NCI-H345 (cell line): Measurements from ENCODE around the gene CCDC92.

Experiments used
- DNase-seq: peaks from one replicate; lab custom pipeline; 2025; lab: John Stamatoyannopoulos, UW

Gene CCDC92, protein sequence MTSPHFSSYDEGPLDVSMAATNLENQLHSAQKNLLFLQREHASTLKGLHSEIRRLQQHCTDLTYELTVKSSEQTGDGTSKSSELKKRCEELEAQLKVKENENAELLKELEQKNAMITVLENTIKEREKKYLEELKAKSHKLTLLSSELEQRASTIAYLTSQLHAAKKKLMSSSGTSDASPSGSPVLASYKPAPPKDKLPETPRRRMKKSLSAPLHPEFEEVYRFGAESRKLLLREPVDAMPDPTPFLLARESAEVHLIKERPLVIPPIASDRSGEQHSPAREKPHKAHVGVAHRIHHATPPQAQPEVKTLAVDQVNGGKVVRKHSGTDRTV

DNA sequence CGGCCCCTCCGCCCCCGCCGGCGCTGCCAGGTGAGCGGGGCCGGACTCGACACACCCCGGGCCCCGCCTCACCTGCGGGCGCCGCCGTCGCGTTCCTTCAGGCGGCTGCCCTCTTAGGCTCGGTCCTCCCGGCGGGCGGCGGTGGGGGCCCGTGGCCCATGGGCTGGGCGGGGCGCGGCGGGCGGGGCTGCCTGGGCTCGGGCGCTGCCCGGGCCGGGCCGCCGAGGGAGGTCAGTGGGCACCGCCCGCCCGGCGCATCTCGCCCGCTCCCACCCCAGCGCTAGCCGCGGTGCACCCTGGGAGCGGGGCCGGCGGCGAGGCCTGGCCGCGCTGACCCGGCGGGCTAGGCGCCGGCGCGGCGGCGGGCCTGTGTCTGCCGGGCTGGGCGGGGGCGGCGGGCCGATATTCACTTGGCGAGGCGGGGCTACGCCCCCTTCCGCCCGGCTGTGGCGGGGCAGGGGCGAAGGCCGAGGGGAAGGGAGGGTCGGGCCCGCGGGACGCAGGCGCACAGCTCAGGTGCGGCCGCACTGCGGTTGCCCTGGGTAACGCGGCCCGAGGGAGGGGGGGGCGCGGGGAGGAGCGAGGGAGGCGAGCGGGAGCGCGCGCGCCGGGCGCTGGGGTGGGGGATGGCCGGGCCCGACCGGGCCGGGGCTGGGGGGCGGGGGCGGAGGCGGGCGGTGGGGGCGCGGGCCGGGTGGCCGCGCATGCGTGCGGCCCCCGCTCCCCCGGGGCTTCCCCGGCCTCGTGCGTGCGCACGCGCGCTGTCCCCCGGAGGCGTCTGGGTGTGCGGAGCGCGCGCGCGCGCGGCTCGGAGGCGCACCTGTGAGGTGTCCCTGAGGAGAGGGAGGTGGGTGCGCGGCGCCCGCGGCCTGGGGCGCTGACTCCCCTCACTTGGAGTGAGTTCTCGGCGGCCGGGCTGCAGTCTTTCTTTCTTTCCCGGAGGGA is at the start of gene CCDC92, which contains the start of gene ZNF664:
Gene CCDC92, minus strand, starts transcription at position 375 of the 945 bp plus-strand sequence. CDS start 28,526 bp downstream, outside the sequence.
Gene ZNF664, plus strand, starts transcription at position 759 of the 945 bp plus-strand sequence. CDS start 38,930 bp downstream, outside the sequence.
- DNase-seq = peak; percentile 98

DNA sequence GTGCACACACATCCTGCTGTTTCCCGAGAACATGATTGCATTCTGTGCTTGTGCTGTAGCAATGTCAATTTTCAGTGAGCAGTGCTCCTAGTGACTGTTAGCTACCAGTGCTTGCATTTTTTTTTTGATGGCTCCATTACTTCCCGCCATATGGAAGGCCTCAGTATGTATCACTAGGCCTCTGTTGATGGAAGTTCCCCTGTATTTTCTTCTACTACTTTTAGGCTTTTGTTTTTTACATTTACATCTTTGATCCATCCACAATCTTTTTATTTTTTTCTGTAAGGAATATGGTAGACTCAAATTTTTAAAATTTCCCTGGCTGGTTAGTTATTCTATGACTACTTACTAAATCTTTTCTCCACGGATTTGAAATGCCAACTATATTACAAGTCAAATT is 49.5 kb upstream of the CCDC92 start:
- DNase-seq = no peak

DNA sequence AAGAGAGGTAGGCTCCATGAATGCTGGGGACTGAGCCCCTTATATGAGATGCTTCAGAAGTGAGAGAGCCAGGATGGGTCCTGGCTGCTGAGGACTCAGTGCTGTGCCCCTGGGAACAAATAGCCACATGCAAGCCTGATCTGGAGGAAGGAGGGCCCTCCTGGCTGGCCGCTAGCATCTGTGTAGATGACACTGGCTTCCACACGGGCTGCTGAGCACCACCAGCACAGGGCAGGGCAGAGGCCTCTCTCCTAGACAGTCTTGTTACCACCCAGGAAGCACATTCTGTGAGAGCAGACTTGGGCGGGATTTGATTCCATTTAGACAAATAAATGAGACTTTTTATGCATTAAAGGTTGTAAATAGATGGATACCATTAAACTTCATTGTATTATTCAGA is 48.4 kb upstream of the CCDC92 start:
- DNase-seq = no peak

DNA sequence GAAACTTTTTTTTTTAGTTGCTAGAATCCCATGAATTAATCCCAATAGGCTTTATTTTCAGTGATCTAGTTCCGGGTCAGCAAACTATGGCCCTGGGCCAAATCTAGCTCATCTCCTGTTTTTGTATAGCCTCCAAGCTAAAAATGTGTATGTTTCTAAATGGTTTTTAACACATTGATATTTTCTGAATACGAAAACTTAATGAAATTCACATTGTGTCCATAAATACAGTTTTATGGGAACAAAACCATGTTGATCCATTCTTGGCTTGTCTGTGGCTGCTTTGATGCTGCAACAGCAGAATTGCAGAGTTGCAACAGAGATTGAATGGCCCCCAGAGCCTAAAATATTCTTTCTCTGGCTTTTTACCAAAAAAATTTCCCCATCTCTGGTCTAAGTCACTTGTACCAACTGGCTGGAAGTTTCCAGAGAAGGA is 47.9 kb upstream of the CCDC92 start:
- no peak for DNase-seq

DNA sequence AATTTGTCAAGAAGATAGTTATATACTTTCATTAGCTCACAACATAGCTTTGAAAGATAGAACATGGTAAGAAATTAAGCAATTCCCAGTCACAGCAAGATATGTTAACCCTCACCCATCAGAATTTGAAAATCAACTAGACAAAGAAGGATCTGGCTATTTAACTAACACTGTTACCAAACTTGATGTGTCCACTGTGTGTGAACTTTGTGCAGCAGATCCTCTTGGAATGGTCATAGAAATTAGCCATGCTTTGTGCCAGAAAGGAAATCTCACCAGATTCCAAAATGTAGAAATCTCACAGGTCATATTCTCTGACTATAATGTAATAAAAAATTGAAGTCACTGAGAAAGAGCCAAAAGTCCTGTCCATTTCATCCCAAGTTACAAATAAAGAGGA is 46.5 kb upstream of the CCDC92 start:
- DNase-seq = no peak

DNA sequence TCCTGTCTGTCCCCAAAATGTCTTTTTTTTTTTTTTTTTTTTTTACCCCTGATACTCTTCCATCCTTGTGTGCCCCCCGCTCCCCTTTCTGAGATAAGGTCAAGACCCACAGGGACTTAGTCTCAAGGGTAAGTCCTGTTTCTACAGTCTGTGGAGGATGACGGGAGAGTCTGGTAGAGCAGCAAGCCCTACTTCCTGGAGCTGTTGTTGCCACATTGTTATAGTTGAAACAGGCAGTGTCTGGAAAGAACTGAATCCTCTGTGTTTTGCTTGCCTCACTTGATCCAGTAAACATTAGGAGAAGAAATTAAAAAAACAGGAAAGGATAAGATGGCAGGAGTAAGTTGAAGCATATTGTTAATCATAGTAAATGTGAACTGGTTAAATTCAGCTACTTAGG is 45.9 kb upstream of the CCDC92 start:
- DNase-seq = no peak

DNA sequence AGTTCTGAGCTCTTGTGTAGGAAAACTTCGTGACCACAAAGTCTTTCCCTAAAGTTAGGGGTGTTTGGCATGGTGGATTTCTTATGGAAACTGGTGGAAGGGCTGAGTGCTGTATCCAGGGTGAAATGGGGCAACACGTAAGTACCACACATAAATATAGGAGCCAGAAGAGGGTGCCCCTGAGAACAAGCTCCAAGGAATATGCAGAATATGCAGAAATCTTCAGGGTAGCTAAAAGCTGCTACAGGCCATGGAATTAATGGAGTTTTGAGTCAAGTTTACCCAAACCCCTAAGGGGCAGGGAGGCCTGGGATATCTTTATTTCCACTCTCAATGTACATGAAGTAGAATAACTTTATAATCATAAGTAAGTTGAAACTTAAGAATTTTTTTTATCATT is 44.4 kb upstream of the CCDC92 start:
- no peak for DNase-seq

DNA sequence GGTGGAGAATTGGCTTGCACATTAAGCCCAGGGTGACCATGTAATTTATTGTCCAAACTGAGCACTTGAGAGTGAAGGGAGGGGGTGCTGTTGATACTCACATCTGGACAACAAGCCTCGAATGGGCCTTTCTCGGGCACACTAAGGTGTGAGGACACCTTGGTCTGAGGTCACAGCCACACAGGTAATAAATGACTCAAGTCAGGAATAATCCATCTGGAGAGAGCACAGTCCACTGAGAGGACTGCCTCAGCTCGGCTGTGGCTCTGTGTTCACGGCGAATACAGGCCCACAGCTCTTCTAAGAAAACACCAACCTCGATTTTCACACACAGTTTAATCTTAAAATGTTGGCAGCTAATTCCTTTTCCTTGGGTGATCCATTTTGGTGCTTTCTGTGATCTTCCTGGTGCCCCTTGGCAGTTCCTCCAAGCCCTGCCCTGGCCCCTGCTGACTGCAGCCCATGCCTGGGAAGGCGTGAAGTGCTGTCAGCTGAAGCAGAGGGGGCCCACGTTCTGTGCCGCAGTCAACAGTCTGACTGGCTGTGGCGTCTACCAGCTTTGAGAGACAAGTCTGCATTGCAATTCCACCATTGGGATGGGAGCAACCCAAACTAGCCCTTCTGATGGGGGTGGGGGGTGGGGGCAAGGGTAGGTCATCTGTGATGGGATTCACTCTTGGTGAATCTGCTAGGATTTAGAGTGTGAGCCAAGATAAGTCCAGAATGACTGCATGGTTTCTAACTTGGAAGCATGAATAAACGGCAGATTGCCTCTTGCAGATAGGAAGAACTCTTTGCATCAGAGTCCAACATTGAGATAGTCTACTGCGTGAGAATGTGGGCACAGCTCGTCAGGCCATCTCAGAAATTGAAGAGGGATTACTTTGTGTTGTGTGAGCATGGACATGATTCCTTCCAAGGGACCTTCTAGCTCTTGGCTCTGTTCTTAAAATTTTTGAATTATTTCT is 43.1 kb upstream of the CCDC92 start:
- DNase-seq = no peak

DNA sequence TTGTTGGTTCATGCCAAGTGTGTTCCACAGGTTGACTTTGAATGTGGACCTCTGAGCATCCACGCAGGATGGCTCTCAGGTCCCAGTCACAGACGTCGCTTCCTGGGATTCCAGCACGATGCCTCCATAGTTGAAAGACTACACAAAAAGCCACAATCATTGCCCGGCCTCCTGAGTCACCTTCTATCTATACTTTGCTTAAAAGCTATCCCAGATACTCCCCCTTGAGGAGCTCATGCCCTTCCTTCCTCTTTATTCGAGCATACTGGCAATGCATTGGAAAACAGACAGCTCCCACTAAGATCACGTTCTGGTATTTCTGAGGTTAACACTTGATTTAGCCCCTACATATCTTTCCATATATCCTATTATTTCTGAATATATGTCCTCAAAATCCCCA is 40.4 kb upstream of the CCDC92 start:
- no peak for DNase-seq

DNA sequence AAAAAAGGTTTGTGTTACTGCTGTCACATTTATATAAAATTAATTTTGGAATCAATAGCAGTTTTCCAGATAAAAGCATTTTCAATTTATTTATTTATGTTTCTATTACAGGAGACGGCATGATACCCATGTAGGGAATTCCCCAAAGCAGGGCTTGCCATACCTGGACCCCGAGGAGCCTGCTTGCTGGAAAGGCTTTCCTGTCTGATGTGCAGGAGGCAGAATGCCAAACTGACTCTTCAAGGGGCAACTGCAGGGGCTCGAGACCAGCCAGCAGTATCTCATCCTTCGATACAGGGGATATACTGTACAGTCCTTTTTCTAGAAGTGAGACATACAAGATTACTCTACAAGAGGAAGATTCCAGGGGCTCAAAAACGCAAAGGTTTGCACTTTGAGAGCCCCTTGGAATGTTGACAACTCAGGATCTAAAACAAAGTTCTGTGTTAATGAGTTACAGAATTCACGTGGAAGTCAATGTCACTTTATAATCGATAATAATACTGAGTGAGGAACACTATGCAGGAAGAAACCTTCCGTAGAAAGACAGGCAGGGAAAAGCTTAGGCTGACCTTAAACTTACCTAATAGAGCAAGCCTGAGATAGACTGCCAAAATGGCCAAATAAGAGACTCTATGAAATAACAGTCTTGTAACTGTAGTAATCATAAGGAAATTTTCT is 38.9 kb upstream of the CCDC92 start:
- no peak for DNase-seq

DNA sequence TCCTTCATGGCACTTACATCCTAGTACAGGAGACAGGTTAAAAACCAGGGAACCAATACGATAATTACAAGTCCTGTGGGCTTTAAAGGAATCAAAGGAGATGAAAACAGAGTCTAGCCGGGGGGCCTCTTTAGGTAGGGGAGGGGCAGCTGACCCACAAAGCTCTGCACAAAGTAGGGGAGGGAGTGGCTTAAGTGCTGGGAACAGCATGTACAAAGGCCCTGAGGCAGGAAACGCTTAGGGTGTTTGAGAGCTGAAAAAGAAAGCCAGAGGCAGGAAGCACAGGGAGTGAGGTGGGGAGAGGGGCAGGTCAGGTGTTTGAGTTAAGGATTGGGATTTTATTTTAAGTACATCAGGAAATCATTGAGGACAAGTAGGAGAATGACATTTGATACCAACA is 38.1 kb upstream of the CCDC92 start:
- no peak for DNase-seq

DNA sequence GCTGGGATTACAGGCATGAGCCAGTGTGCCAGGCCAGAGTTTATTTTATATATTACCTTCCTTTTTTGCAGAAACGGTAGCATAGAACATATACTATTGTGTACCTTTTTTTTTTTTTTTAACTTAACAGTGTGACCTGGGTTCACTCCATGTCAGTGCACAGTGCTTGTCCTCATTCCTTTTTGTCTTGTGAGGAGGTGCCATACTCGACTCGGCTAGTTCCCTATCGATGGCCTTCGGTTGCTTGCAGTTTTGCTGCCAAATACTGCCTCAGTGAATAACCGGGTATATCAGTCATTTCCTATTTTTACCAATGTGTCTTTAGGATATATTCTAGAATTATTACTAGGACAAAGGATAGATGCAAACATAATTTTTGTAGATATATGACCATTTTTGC is 37.1 kb upstream of the CCDC92 start:
- no peak for DNase-seq

DNA sequence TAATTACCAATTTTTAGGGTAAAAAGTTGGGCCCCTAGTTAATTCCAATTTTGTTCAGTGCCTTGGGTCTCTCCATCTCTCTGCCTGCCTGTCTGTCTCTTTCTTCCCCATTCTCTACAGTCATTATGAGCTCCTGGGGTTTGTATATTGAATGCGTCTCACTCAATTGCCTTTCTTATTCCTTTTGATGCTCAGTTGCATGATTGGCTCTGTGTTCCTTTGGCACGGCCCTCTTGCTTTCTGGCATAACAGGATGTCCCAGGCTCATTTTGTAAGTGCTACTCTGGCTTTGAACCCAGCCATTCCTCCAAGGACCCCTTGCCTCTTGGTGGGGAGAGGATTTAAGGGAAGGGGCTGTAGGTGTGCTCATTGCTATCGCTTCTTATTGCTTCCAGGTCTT is 36.0 kb upstream of the CCDC92 start:
- no peak for DNase-seq

DNA sequence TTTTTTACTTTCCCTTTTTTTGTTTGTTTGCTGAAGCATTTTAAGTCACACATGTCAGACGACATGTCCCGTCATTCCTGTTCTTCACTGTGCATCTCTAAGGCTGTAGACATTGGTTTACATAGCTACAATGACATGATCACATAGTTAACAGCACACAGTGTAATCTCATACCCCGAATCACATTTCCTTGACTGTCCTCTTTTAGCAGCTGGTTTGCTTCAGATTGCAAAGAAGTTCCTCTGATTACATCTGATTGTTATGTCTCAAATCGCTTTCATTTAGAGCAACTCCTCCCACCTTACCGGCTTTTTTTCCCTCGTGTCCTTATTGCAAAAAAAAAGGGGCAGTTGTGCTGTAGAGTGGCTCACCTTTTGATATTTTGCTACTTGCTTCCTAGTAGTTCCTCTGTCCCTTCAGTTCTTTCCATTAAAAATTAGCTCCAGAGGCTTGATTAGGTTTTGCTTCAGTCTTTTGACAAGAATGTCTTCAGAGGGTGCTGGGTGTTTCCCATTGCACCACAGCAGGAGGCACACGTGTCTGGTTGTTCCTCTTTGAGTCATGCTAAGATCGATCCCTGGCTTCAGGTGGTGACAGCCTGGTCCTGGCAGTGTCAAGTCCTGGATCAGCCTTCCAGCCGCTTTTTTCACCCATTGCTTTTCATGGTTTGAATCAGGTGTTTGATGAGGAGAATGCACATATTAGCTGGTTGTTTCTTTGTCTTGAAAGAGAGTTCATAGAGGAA is 35.4 kb upstream of the CCDC92 start:
- no peak for DNase-seq

DNA sequence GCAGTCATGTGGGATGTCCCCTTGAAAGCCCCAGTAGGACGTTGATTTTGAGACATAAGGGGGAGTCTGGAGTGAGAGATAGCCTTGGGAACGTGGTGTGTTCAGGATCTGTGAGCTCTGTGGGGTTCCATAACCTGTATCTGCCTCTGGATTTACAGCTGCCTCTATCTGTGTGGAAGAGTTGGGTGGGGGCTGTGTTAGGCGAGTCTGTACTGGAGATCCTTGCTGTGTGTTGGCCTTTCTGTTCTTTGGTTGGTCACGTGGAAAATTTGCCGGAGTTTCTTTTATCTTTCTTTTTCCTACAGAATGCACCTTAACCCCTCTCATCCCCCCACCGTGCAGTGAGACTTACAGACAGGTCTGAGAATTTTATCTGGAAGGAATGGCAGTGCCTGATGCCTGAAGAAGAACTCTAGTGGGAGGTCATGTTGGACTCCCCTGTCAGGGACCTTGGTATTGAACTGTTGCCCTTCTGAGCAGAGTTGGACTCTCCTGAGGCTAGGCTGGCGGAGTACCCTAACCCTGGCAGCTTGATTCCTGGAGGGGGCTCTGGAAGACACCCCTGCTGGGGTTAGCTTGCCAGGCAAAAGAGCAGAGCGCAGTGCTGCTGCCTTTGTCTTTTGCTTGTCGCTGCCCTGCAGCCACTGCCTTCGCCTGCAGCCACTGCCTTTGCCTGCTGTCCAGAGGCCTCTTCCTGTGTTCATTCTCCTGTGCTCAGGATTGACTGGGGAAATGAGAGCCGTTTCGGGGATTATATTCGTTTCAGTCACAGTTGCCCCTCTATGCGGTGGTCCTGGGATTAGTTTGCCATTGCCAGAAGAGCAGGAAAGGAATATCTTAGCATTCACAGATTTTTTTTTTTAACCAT is 34.4 kb upstream of the CCDC92 start:
- no peak for DNase-seq

DNA sequence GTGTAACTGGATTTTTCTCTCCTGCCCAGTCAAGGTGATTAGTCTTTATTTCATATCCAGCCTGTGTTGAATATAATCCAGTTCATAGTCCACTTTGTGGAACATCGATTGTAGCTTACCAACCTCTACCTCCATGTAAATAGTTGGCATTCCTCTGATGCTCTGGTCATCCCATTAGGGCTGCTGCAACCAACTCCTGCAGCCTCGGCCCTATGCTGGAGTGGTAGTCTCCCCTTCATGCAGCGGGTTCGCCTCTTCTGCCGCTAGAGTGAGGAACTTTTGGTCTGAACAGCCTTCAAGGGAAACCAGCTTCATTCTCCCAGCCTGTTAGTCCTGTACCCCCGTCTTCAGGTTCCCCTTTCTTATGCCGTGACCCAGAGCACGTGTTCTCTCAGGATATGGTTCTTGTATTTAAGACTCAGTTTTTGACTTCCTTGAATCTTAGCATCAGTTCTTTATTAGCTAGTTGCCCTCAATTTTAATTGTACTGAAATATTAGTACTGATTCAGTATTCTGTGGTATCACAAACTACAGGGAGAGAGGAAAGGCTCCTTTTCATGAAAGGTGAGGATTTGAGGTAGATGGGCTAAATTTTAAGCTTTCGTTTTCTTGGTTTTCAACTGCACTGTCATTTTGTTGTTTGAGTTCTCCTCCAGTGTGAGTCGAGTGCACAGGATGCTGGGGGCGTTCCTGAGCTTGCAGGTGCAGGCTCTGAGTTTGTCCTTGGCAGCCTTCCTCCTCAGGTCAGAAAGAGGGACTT is 33.6 kb upstream of the CCDC92 start:
- no peak for DNase-seq

DNA sequence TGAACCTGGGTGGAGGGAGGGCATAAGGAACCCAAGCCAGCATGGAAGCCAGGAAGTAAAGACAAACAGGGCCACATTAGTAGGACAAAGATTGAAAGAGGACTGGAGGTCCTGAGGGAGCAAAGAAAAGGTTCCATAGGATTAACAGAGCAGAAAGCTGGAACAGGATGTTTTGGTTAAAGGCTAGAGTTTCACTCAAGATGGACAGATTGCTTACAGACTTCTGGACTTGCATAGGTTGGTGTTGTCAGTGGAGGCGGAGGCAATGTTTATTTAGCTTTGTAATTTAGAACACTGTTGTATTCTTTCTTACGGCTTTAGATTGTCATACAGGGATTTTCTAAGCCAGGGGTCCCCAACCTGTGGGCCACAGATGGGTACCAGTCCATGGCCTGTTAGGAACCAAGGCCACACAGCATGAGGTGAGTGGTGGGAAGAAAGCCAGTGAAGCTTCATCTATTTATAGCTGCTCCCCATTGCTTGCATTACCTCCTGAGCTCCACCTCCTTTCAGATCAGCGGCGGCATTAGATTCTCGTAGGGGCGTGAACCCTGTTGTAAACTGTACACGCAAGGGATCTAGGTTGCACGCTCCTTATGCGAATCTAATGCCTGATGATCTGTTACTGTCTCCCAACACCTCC is 31.7 kb upstream of the CCDC92 start:
- DNase-seq = no peak

DNA sequence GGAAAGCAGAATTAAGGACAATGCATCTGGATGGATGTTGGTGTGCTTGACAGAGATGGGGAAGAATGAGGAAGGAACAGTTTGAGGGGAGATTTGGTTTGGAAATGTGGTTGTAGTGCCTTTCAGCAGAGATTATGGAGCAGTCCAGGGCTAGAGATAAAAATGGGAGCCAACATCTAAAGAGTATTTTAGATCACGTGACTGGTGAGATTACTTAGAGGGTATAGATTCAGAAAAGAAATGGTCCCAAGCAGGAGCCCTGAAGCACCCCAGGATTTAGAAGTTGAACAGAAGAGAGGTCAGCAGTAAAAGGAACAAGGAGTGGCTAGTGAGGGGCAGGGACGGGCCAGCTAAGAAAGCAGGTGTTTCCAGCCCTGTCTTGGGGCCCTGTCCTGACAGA is 30.0 kb upstream of the CCDC92 start:
- DNase-seq = no peak
